Testis (tissue), 2 donors: ENCODE measurements around the gene NAALADL1.

Source experiments
- CTCF ChIP-seq, 3 experiments: fragments of 450-650 bp in 2 of 3; fragments of 200-600 bp in 1 of 3; sonication (generic) in 1 of 3; IDR thresholded peaks; one replicate each; pipeline ENCODE4 v1.5.1; 2016 to 2019; ENCODE audit warnings: antibody characterized with exemption in 3 of 3, mild to moderate bottlenecking in 2 of 3, moderate library complexity in 1 of 3
- POLR2A ChIP-seq: fragments of 450-650 bp; IDR thresholded peaks from one replicate; pipeline ENCODE4 v1.6.1; 2017; ENCODE audit warnings: antibody characterized with exemption, mild to moderate bottlenecking, moderate library complexity

GRCh38 chr11:65085446-65085845 is 27.1 kb upstream of the NAALADL1 start:
- TF ChIP-seq CTCF (IDR thresholded peaks at IDR 0.05) (no peak), POLR2A (no peak)
